ENCODE data around the gene SLC16A1. TPM values are rescaled to one million over a fixed set of nuclear protein-coding genes. Genes with fewer than 3 reads are reported as not detected.

Gene SLC16A1
- total RNA-seq, 2 experiments from 2014 or later, result 48.7 to 53.3 TPM

- Mint-ChIP-seq H3K4me3 (peak overlapping the region; percentile 6), H3K36me3 (peaks cover 6% of the 10 kb centered on the region), H3K4me1 (ENCODE audit: low read depth) (peaks cover 38% of the 10 kb centered on the region), H3K9me3 (no peaks in the 10 kb centered on the region), H3K27ac (peak overlapping the region; percentile 78), H3K27me3 (no peaks in the 10 kb centered on the region)
- DNase-seq, result no peak
- ChIA-PET CTCF (interaction anchor here (1.3 to 1.4 kb wide), 2 partner anchors 137 to 219 kb away, joined by 3 to 4 read pairs; no protein-coding TSS in a partner anchor), POLR2A (interaction anchor here (0.6 to 1.3 kb wide), 4 partner anchors 20 to 1811 kb away, joined by 3 to 9 read pairs (median 4); partner anchors contain the start of genes LRIG2 and SLC16A1)
- intact Hi-C loops (cut with micrococcal nuclease), result loop anchor here (1.0 to 2.0 kb wide), 2 partner anchors 20 to 31 kb away; no protein-coding TSS in a partner anchor
Measured at GRCh38 chr1:112935461-112936111, 20.4 kb downstream of the SLC16A1 start.

DNA sequence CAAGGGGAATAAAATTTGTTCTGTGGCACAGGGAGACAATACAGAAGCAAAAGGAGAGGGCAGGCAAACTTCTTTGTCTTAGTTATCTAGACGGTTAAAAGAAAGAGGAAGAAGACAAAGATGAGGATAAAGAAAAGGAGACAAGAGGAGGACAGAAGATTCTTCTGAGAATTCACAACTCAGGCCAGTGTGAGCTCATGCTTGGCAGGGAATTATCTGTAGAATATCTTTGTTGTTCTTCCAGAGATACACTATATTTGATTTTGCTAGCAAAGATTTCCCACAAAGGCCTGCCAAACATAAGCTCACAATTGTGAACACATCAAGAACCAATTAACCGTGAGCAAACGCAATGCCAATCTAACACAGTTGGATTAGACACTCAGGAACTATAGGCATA is 21.4 kb downstream of the SLC16A1 start:
- no peak for DNase-seq
- POLR2A ChIA-PET, result no interaction called here
- Mint-ChIP-seq H3K9me3 (no peaks in the 10 kb centered on the region), H3K27me3 (no peaks in the 10 kb centered on the region), H3K36me3 (peaks cover 6% of the 10 kb centered on the region), H3K27ac (peak overlapping the region; percentile 78), H3K4me3 (no peak overlapping the region), H3K4me1 (ENCODE audit: low read depth) (peaks cover 38% of the 10 kb centered on the region)
- intact Hi-C loops (cut with micrococcal nuclease), result loop anchor here (2.0 kb wide), 1 partner anchor 30 kb away; no protein-coding TSS in a partner anchor
- CTCF ChIA-PET, result interaction anchor here (1.3 kb wide), 1 partner anchor 138 kb away, joined by 3 read pairs; no protein-coding TSS in a partner anchor

- Mint-ChIP-seq H3K27ac (no peak overlapping the region), H3K9me3 (no peaks in the 10 kb centered on the region), H3K4me1 (ENCODE audit: low read depth) (peaks cover 37% of the 10 kb centered on the region), H3K27me3 (no peaks in the 10 kb centered on the region), H3K36me3 (peaks cover 4% of the 10 kb centered on the region), H3K4me3 (no peak overlapping the region)
- POLR2A ChIA-PET, result no interaction called here
- CTCF ChIA-PET, result interaction anchor here (2.4 kb wide), 1 partner anchor 139 kb away, joined by 6 read pairs; the partner anchor contains the start of gene LRIG2
- intact Hi-C loops (cut with micrococcal nuclease), result loop anchor here (2.0 kb wide), 1 partner anchor 29 kb away; no protein-coding TSS in a partner anchor
- DNase-seq, result no peak
Measured at GRCh38 chr1:112933820-112934571, 22.0 kb downstream of the SLC16A1 start.

- Mint-ChIP-seq H3K27ac (no peak overlapping the region), H3K4me1 (ENCODE audit: low read depth) (peaks cover 9% of the 10 kb centered on the region), H3K9me3 (no peaks in the 10 kb centered on the region), H3K36me3 (peaks cover 22% of the 10 kb centered on the region), H3K27me3 (no peaks in the 10 kb centered on the region), H3K4me3 (no peak overlapping the region)
- CTCF ChIA-PET, result interaction anchor here (0.6 to 1.7 kb wide), 4 partner anchors 26 to 843 kb away, joined by 4 to 5 read pairs (median 4); partner anchors contain the start of gene LRIG2
- intact Hi-C loops (cut with micrococcal nuclease), result no loop called here
- POLR2A ChIA-PET, result interaction anchor here (0.7 kb wide), 1 partner anchor 1672 kb away, joined by 3 read pairs; no protein-coding TSS in a partner anchor
- DNase-seq, result no peak
Measured at GRCh38 chr1:112929979-112930378, 26.0 kb downstream of the SLC16A1 start.

DNA sequence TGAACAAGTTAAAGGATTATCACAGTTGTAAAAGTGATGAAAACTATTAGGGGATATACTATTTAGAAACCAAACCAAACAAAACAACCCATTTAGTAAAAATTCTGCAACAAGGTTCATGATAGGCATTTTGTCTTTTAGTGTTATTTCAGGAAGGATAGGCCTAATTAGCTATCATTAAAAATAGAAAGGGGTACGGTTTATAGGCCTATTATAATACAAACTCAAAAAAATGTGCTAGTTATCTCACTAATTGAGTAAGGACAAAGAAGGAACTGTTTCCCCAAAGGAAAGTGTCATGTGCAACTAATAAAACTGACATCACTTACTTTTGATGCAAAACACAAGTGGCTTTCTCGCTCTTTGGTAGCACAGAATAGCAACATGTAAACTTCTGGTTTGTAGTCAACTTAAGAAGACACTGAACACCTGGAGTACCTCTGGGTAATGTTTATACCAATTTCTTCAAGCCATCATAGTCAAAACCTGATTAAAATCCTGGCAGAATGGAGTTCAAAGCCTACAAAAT is 28.5 kb downstream of the SLC16A1 start:
- ChIA-PET POLR2A (no interaction called here), CTCF (no interaction called here)
- Mint-ChIP-seq H3K27me3 (no peaks in the 10 kb centered on the region), H3K36me3 (peaks cover 35% of the 10 kb centered on the region), H3K4me1 (ENCODE audit: low read depth) (no peaks in the 10 kb centered on the region), H3K27ac (no peak overlapping the region), H3K4me3 (no peak overlapping the region), H3K9me3 (no peaks in the 10 kb centered on the region)
- no peak for DNase-seq
- intact Hi-C loops (cut with micrococcal nuclease), result no loop called here

GRCh38 chr1:112926858-112927257 is 29.1 kb downstream of the SLC16A1 start:
- Mint-ChIP-seq H3K4me3 (no peak overlapping the region), H3K27me3 (no peaks in the 10 kb centered on the region), H3K27ac (no peak overlapping the region), H3K9me3 (no peaks in the 10 kb centered on the region), H3K36me3 (peaks cover 35% of the 10 kb centered on the region), H3K4me1 (ENCODE audit: low read depth) (no peaks in the 10 kb centered on the region)
- CTCF ChIA-PET, result no interaction called here
- no peak for DNase-seq
- intact Hi-C loops (cut with micrococcal nuclease), result no loop called here
- POLR2A ChIA-PET, result no interaction called here

- no peaks in the 10 kb centered on the region for H3K4me1 Mint-ChIP-seq (ENCODE audit: low read depth)
- no peak for DNase-seq
- no peaks in the 10 kb centered on the region for H3K27me3 Mint-ChIP-seq
- peaks cover 34% of the 10 kb centered on the region for H3K36me3 Mint-ChIP-seq
- H3K4me3 Mint-ChIP-seq, result no peak overlapping the region
- H3K27ac Mint-ChIP-seq, result no peak overlapping the region
- CTCF ChIA-PET, result interaction anchor here (0.6 kb wide), 1 partner anchor 46 kb away, joined by 3 read pairs; no protein-coding TSS in a partner anchor
- no peaks in the 10 kb centered on the region for H3K9me3 Mint-ChIP-seq
- POLR2A ChIA-PET, result no interaction called here
- intact Hi-C loops (cut with micrococcal nuclease), result no loop called here
Measured at GRCh38 chr1:112925015-112925414, 31.0 kb downstream of the SLC16A1 start.

DNA sequence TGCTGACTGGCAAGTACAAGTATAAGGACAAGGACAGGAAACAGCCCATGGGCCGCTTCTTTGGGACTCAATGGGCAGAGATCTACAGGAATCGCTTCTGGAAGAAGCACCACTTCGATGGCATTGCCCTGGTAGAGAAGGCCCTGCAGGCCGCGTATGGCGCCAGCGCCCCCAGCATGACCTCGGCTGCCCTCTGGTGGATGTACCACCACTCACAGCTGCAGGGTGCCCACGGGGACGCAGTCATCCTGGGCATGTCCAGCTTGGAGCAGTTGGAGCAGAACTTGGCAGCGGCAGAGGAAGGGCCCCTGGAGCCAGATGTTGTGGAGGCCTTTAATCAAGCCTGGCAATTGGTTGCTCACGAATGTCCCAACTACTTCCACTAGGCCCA is 32.0 kb downstream of the SLC16A1 start:
- no peak overlapping the region for H3K27ac Mint-ChIP-seq

DNA sequence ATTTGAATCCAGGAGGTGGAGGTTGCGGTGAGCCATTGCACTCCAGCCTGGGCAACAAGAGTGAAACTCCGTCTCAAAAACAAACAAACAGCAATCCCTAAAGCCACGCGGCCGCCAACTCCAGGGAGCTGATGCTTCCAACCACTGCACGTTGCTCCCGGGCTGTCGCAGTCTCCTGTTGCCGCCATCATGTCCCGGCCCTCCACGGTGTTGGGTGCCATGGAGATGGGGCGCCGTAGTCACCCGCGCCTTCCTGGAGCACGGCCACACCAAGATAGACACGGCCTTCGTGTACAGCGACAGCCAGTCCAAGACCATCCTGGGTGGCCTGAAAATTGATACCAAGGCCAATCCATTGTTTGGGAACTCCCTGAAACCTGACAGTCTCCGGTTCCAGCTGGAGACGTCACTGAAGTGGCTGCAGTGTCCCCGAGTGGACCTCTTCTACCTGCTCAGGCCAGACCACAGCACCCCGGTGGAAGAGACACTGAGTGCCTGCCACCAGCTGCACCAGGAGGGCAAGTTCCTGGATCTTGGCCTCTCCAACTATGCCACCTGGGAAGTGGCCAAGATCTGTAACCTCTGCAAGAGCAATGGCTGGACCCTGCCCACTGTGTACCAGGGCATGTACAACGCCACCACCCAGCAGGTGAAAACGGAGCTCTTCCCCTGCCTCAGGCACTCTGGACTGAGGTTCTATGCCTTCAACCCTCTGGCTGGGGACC is 32.6 kb downstream of the SLC16A1 start:
- Mint-ChIP-seq H3K9me3 (no peaks in the 10 kb centered on the region), H3K4me1 (ENCODE audit: low read depth) (no peaks in the 10 kb centered on the region), H3K27me3 (no peaks in the 10 kb centered on the region), H3K36me3 (peaks cover 36% of the 10 kb centered on the region), H3K27ac (no peak overlapping the region), H3K4me3 (no peak overlapping the region)
- ChIA-PET CTCF (no interaction called here), POLR2A (no interaction called here)
- no peak for DNase-seq
- intact Hi-C loops (cut with micrococcal nuclease), result no loop called here

More for the DNA sequence above, 32.0 kb downstream of the SLC16A1 start:
- Mint-ChIP-seq H3K9me3 (no peaks in the 10 kb centered on the region), H3K27me3 (no peaks in the 10 kb centered on the region), H3K4me3 (no peak overlapping the region), H3K36me3 (peaks cover 34% of the 10 kb centered on the region), H3K4me1 (ENCODE audit: low read depth) (no peaks in the 10 kb centered on the region)
- POLR2A ChIA-PET, result no interaction called here
- intact Hi-C loops (cut with micrococcal nuclease), result no loop called here
- CTCF ChIA-PET, result no interaction called here
- DNase-seq, result no peak

DNA sequence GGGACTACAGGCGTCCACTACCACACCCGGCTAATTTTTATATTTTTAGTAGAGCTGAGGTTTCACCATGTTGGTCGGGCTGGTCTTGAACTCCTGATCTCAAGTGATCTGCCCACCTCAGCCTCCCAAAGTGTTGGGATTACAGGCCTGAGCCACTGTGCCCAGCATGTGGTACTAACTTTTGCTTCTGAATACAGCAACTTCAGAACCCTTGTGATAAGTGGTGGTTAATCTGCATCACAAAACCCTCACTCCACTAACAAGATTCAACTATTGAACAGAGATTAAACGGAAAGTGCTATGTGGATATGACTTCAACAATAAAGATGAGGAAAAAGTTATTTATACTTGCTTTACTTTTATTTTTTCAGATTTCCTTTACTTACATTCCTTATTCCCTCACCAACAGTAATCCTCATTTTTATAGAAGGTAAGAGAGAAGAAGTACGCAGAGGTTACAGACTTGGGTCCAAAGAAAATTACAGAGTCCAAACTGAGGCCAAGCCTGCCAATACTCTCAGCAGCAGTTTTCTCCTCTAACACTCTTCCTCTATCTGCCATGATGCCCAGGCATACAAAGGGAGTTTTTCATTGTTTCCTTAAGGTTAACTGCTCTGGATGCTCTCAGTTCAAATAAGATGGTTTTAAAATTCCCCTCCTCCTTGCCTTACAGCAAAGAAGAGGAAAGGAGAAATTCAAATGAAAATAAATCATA is 44.3 kb downstream of the SLC16A1 start:
- Mint-ChIP-seq H3K4me3 (no peak overlapping the region), H3K4me1 (ENCODE audit: low read depth) (peaks cover 1% of the 10 kb centered on the region), H3K27me3 (no peaks in the 10 kb centered on the region), H3K9me3 (no peaks in the 10 kb centered on the region), H3K27ac (no peak overlapping the region), H3K36me3 (peaks cover 41% of the 10 kb centered on the region)
- intact Hi-C loops (cut with micrococcal nuclease), result no loop called here
- CTCF ChIA-PET, result no interaction called here
- no peak for DNase-seq
- POLR2A ChIA-PET, result no interaction called here

GRCh38 chr1:112909847-112910246 is 46.1 kb downstream of the SLC16A1 start:
- H3K4me1 Mint-ChIP-seq (ENCODE audit: low read depth), result peaks cover 17% of the 10 kb centered on the region
- intact Hi-C loops (cut with micrococcal nuclease), result no loop called here
- no peak overlapping the region for H3K4me3 Mint-ChIP-seq
- CTCF ChIA-PET, result no interaction called here
- no peaks in the 10 kb centered on the region for H3K9me3 Mint-ChIP-seq
- peaks cover 29% of the 10 kb centered on the region for H3K36me3 Mint-ChIP-seq
- no peak overlapping the region for H3K27ac Mint-ChIP-seq
- POLR2A ChIA-PET, result no interaction called here
- DNase-seq, result no peak
- H3K27me3 Mint-ChIP-seq, result no peaks in the 10 kb centered on the region
